Stomach (tissue), 9 donors: Measurements from ENCODE around the gene TIMM17A. TPM values are rescaled to one million over a fixed set of nuclear protein-coding genes. Genes with fewer than 3 reads are reported as not detected.
"Not testable (repeated sequence)": the region's sequence is repeated elsewhere in the genome, so short reads cannot be mapped to it uniquely, and the experiment has no call there.

Experiments
- DNase-seq, 2 donors: peaks; one replicate each; pipeline versions ENCODE4 v3.0.0 to v3.0.0-alpha.2; 2013 to 2019
- H3K27ac ChIP-seq, 5 donors: fragments of 200-600 bp in 4 of 5; sonication (generic) in 4 of 5; one replicate each; pipeline ENCODE4 v1.5.1; 2013 to 2019; ENCODE audit warnings: mild to moderate bottlenecking in 1 of 5, moderate library complexity in 1 of 5
- H3K27me3 ChIP-seq, 3 donors: fragments of 200-600 bp; sonication (generic); one replicate each; pipeline ENCODE4 v1.5.1; 2017 to 2019; ENCODE audit warnings: mixed run types in 1 of 3
- H3K36me3 ChIP-seq, 4 donors: fragments of 200-600 bp; sonication (generic); 1 replicate in 3 of 4; 2 replicates in 1 of 4; pipeline ENCODE4 v1.5.1; 2016 to 2019
- H3K4me1 ChIP-seq, 4 donors: fragments of 200-600 bp; sonication (generic); one replicate each; pipeline ENCODE4 v1.5.1; 2016 to 2019
- H3K4me3 ChIP-seq, 4 donors: fragments of 200-600 bp; sonication (generic) in 3 of 4; one replicate each; pipeline ENCODE4 v1.5.1; 2016 to 2019; ENCODE audit warnings: mild to moderate bottlenecking in 1 of 4
- H3K9me3 ChIP-seq, 4 donors: fragments of 200-600 bp; sonication (generic); one replicate each; pipeline ENCODE4 v1.5.1; 2016 to 2019
- EP300 ChIP-seq: sonication (generic); formaldehyde crosslinking; IDR thresholded peaks from one replicate; pipeline ENCODE4 v1.6.1; 2017; ENCODE audit warnings: antibody characterized with exemption
- POLR2AphosphoS5 ChIP-seq, 3 donors: sonication (generic); formaldehyde crosslinking; IDR thresholded peaks; one replicate each; pipeline ENCODE4 v1.6.1; 2016; ENCODE audit warnings: antibody characterized with exemption in 3 of 3
- WGBS, 5 donors: extraction: QIAGEN DNeasy Blood & Tissue Kit in 3 of 5; methylation state at CpG; one replicate each; pipeline versions ENCODE4 v1.1.5 to v1.1.7; 2013 to 2018; 5-methylcytosine and 5-hydroxymethylcytosine counted together
- intact Hi-C: fragments of 100-400 bp; cut with DNase I; formaldehyde crosslinking; loops from one replicate; pipeline ENCODE4 v1.15.1; 2023; ENCODE audit warnings: low total_unique reads
- polyA plus RNA-seq, 3 donors: library from polyadenylated mRNA; stranded (reverse); fragments of 200-250 nt; gene quantifications; one replicate each; pipeline ENCODE4 v1.2.3, GENCODE V29; 2013
- small RNA-seq, 4 donors: library from RNA; depleted of rRNA; stranded (forward); fragments of <200 nt; gene quantifications; one replicate each; pipeline ENCODE3, GENCODE V24; 2016
- total RNA-seq, 5 donors: library from RNA; depleted of rRNA; stranded (reverse); fragments of >200 nt; gene quantifications; one replicate each; pipeline versions ENCODE4 v1.1.0 to v1.2.3, GENCODE V29; 2014 to 2016
- TF ChIP-seq, protein P1 (sequence below), 7 experiments: fragments of 450-650 bp in 4 of 7; fragments of 200-600 bp in 3 of 7; sonication (generic) in 3 of 7; IDR thresholded peaks; one replicate each; pipeline ENCODE4 v1.5.1; 2016 to 2019; ENCODE audit warnings: antibody characterized with exemption in 7 of 7, control low read depth in 2 of 7, mild to moderate bottlenecking in 1 of 7
- donor health status: healthy with polysubstance abuse.
- donor health status: Bipolar disorder and iron deficiency.
- donor health status: healthy.

The TIMM17A gene
- total and polyA plus RNA-seq, 8 donors, result 3.2 to 48.8 (median 29.5) TPM

GRCh38 chr1:202016811-202017748, 61.8 kb downstream of the TIMM17A start:
- Histone ChIP-seq H3K4me1 (peaks cover 10 to 32% (median 16%) of the 10 kb centered on the region in 4 donors), H3K27ac (peak overlapping the region; percentile 88 to 94 (median 92)), H3K36me3 (peaks cover 30 to 41% (median 39%) of the 10 kb centered on the region in 4 donors), H3K4me3 (peak overlapping the region in 1 of 4 donors; percentile 64), H3K9me3 (no peaks in the 10 kb centered on the region), H3K27me3 (peaks cover 0 to 13% (median 0%) of the 10 kb centered on the region in 3 donors)
- peak in 1 of 2 donors; percentile 83 for DNase-seq
- TF ChIP-seq POLR2AphosphoS5 (IDR thresholded peaks at IDR 0.05), result peak in 1 of 3 donors; percentile 82
- TF ChIP-seq, protein P1, sequence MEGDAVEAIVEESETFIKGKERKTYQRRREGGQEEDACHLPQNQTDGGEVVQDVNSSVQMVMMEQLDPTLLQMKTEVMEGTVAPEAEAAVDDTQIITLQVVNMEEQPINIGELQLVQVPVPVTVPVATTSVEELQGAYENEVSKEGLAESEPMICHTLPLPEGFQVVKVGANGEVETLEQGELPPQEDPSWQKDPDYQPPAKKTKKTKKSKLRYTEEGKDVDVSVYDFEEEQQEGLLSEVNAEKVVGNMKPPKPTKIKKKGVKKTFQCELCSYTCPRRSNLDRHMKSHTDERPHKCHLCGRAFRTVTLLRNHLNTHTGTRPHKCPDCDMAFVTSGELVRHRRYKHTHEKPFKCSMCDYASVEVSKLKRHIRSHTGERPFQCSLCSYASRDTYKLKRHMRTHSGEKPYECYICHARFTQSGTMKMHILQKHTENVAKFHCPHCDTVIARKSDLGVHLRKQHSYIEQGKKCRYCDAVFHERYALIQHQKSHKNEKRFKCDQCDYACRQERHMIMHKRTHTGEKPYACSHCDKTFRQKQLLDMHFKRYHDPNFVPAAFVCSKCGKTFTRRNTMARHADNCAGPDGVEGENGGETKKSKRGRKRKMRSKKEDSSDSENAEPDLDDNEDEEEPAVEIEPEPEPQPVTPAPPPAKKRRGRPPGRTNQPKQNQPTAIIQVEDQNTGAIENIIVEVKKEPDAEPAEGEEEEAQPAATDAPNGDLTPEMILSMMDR (IDR thresholded peaks at IDR 0.05), result no peak
- 40 to 76% (median 59%) methylated on average over 21 of the region's 21 CpGs for WGBS, 5 donors
- intact Hi-C loops, result no loop called here

- H3K4me1 ChIP-seq, result peaks cover 17 to 39% (median 23%) of the 10 kb centered on the region in 4 donors
- peak overlapping the region; percentile 88 to 94 (median 92) for H3K27ac ChIP-seq
- peaks cover 25 to 33% (median 31%) of the 10 kb centered on the region in 4 donors for H3K36me3 ChIP-seq
- intact Hi-C loops, result no loop called here
- peak in 2 of 3 donors; percentile 53 to 55 for TF ChIP-seq POLR2AphosphoS5 (IDR thresholded peaks at IDR 0.05)
- TF ChIP-seq, protein P1 (IDR thresholded peaks at IDR 0.05), result no peak
- H3K4me3 ChIP-seq, result peak overlapping the region in 1 of 4 donors; percentile 8
- peaks cover 0 to 13% (median 0%) of the 10 kb centered on the region in 3 donors for H3K27me3 ChIP-seq
- DNase-seq, result peak; percentile 83 to 92
- WGBS, 5 donors, result 28 to 59% (median 32%) methylated on average over 14 to 18 of the region's 18 CpGs
- H3K9me3 ChIP-seq, result no peaks in the 10 kb centered on the region
These were observed 62.6 kb downstream of the TIMM17A start for GRCh38 chr1:202017749-202018467.

DNA sequence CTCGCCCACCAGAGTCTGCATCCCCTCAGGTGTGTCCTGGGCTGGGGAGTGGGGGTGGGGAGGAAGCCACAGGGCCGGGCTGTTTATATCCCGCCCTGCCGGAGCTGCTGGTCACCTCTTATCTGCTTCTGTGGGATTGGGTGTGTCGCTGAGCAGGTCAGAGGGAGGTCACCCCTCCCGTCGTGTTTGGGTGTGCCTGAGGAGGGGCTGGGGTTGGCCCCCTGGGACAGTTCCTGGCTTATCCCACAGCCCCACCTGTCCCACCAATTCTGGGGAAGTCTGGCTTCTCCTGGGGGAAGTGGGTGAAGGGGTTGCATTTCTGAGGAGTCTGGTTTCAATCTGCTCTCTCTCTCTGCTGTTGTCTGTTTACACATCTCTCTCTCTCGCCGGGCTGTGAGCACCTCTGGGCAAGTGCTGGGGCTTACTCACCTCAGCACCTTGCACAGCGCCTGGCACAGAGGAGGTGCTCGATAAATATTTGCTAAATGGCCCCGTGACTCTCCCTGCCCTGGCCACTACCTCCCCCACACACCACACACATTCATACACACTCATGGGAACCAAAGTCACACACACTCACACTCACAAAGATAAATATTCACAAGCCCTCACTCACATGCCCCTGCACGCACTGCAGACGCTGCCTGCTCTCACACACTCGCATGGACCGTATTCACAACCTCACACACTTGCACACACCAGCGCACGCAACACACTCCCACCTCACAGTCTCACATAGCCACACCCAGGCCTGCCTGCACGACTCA, 63.3 kb downstream of the TIMM17A start:
- DNase-seq, result peak; percentile 93
- peaks cover 17 to 43% (median 27%) of the 10 kb centered on the region in 4 donors for H3K4me1 ChIP-seq
- H3K4me3 ChIP-seq, result peak overlapping the region in 1 of 4 donors; percentile 8
- H3K9me3 ChIP-seq, result no peaks in the 10 kb centered on the region
- TF ChIP-seq POLR2AphosphoS5 (IDR thresholded peaks at IDR 0.05) (peak in 2 of 3 donors; percentile 24 to 66), EP300 (no peak)
- WGBS, 5 donors, result 21 to 49% (median 30%) methylated on average over 14 to 19 of the region's 19 CpGs
- H3K27me3 ChIP-seq, result peaks cover 0 to 13% (median 0%) of the 10 kb centered on the region in 3 donors
- H3K36me3 ChIP-seq, result peaks cover 18 to 26% (median 23%) of the 10 kb centered on the region in 4 donors
- peak overlapping the region; percentile 88 to 94 (median 92) for H3K27ac ChIP-seq
- intact Hi-C loops, result no loop called here

- peaks cover 17 to 43% (median 27%) of the 10 kb centered on the region in 4 donors for H3K4me1 ChIP-seq
- H3K36me3 ChIP-seq, result peaks cover 13 to 20% (median 19%) of the 10 kb centered on the region in 4 donors
- H3K27me3 ChIP-seq, result peaks cover 0 to 13% (median 0%) of the 10 kb centered on the region in 3 donors
- DNase-seq, H3K4me3 ChIP-seq, intact Hi-C loops, H3K9me3 ChIP-seq: not testable (repeated sequence)
- H3K27ac ChIP-seq, result peak overlapping the region; percentile 88 to 94 (median 92)
- WGBS, 5 donors, result 59 to 72% (median 67%) methylated on average over 8 of the region's 8 CpGs
These were observed 63.9 kb downstream of the TIMM17A start for GRCh38 chr1:202019235-202019558.

Small RNAs within 50 kb of the gene (small RNA-seq; reads per million reads assigned to genes)
- gene MIR6740 (0 reads per million in 4 donors), gene RF00156 (0 reads per million in 4 donors)

Other genes with a start within 250 kb of the TIMM17A start
- 10 to 100 TPM in 2 of 5 donors, 1 to 10 TPM in 3; 5.2 to 27.9 (median 9.9) TPM for gene IPO9, start 126.3 kb upstream of the TIMM17A start, total RNA-seq
- 10 to 100 TPM; 13.5 to 18.6 (median 14.4) TPM for gene IPO9, start 126.3 kb upstream of the TIMM17A start, polyA plus RNA-seq
- gene SHISA4, start 66.6 kb upstream of the TIMM17A start, total RNA-seq, result 10 to 100 TPM in 3 of 5 donors, 1 to 10 TPM in 1, under 1 TPM in 1; 0.87 to 33.3 (median 10.3) TPM
- 10 to 100 TPM; 14.1 to 18.3 (median 14.6) TPM for gene SHISA4, start 66.6 kb upstream of the TIMM17A start, polyA plus RNA-seq
- 100 to 1,000 TPM in 3 of 5 donors, 10 to 100 TPM in 2; 27.5 to 420 (median 102) TPM for gene LMOD1, start 9.0 kb upstream of the TIMM17A start, total RNA-seq
- gene LMOD1, start 9.0 kb upstream of the TIMM17A start, polyA plus RNA-seq, result 100 to 1,000 TPM in 1 of 3 donors, 10 to 100 TPM in 2; 19.6 to 117 (median 22.9) TPM
- 100 to 1,000 TPM in 3 of 5 donors, 10 to 100 TPM in 2; 23.3 to 900 (median 102) TPM for gene RNPEP, start 27.1 kb downstream of the TIMM17A start, total RNA-seq
- 10 to 100 TPM; 31.6 to 38.6 (median 37.6) TPM for gene RNPEP, start 27.1 kb downstream of the TIMM17A start, polyA plus RNA-seq
- 1,000 to 10,000 TPM in 1 of 5 donors, 100 to 1,000 TPM in 4; 174 to 1,083 (median 289) TPM for gene ELF3, start 55.1 kb downstream of the TIMM17A start, total RNA-seq
- gene ELF3, start 55.1 kb downstream of the TIMM17A start, polyA plus RNA-seq, result 100 to 1,000 TPM; 146 to 253 (median 242) TPM
- 1 to 10 TPM in 1 of 5 donors, under 1 TPM in 3, not detected in 1; under 0.01 to 2.0 (median 0.45) TPM for gene GPR37L1, start 167.4 kb downstream of the TIMM17A start, total RNA-seq
- gene GPR37L1, start 167.4 kb downstream of the TIMM17A start, polyA plus RNA-seq, result under 1 TPM in 1 of 3 donors, not detected in 2; 0.18 TPM
- gene ARL8A, start 189.2 kb downstream of the TIMM17A start, total RNA-seq, result 10 to 100 TPM in 4 of 5 donors, 1 to 10 TPM in 1; 7.8 to 34.5 (median 29.4) TPM
- 10 to 100 TPM; 18.3 to 20.4 (median 19.1) TPM for gene ARL8A, start 189.2 kb downstream of the TIMM17A start, polyA plus RNA-seq
- 10 to 100 TPM in 1 of 5 donors, 1 to 10 TPM in 3, not detected in 1; 2.0 to 16.3 (median 4.6) TPM for gene PTPN7, start 205.1 kb downstream of the TIMM17A start, total RNA-seq
- 1 to 10 TPM; 1.8 to 4.4 (median 2.1) TPM for gene PTPN7, start 205.1 kb downstream of the TIMM17A start, polyA plus RNA-seq
- under 1 TPM in 2 of 5 donors, not detected in 3; 0.43 to 0.73 TPM for gene LGR6, start 238.3 kb downstream of the TIMM17A start, total RNA-seq
- 1 to 10 TPM in 1 of 3 donors, under 1 TPM in 1, not detected in 1; 0.15 to 3.5 TPM for gene LGR6, start 238.3 kb downstream of the TIMM17A start, polyA plus RNA-seq